Amygdala (tissue), 56 donors: ENCODE data around the gene LMTK2.

Source experiments
- DNase-seq, 56 donors: peaks; one replicate each; lab custom pipeline; 2025; lab: John Stamatoyannopoulos, UW

LMTK2 gene

GRCh38 chr7:98230746-98231471 lies 124.2 kb downstream of the LMTK2 start:
- DNase-seq: no peak

DNA sequence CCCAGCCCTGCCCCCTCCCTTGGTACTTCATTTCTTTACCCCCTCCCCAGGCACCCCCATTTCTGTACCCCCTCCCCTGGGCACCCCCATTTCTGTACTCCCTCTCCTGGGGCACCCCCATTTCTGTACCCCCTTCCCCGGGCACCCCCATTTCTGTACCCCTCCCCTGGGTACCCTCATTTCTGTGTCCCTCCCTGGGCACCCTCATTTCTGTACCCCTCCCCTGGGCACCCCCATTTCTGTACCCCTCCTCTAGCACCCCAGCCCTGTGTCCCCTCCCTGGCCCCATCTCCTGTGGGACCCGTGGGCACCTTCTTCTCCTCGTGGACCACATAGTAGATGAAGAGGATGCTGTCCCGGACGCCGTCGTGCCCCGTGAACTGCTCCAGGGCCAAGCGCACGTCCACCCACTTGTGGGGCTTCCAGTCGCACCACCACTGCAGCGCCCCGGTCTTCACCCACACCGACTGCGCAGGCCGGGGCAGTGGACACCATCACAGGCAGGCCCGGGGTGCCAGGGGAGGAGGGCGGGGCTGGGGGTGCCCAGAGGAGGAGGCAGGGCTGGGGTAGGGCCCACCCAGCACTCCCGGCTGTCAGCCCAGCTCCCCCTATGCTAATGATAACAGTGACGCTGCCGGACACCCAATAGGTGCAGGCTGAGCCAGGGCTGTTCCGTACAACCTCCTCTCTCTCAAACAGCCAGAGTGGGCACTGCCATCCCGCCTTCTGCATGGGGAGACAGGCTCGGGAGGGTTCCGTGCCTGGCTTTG lies 125.0 kb downstream of the LMTK2 start:
- no peak for DNase-seq

DNA sequence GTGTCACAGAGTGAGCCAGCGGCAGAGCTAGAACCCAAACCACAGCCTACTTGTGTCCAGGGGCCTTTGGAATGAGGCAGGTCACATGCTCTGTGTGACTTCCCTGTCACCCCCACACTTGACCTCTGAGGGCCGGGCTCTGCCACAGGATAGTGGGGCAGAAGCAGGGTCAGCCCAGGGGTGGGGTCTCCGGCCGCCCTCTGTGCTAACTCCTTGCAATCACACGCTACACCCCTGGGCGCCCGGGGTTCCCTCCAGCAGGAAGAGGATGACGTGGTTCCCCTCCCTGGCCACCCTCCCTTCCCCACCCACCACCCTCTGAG lies 125.6 kb downstream of the LMTK2 start:
- DNase-seq: no peak

GRCh38 chr7:98232799-98233198 lies 126.1 kb downstream of the LMTK2 start:
- no peak for DNase-seq

DNA sequence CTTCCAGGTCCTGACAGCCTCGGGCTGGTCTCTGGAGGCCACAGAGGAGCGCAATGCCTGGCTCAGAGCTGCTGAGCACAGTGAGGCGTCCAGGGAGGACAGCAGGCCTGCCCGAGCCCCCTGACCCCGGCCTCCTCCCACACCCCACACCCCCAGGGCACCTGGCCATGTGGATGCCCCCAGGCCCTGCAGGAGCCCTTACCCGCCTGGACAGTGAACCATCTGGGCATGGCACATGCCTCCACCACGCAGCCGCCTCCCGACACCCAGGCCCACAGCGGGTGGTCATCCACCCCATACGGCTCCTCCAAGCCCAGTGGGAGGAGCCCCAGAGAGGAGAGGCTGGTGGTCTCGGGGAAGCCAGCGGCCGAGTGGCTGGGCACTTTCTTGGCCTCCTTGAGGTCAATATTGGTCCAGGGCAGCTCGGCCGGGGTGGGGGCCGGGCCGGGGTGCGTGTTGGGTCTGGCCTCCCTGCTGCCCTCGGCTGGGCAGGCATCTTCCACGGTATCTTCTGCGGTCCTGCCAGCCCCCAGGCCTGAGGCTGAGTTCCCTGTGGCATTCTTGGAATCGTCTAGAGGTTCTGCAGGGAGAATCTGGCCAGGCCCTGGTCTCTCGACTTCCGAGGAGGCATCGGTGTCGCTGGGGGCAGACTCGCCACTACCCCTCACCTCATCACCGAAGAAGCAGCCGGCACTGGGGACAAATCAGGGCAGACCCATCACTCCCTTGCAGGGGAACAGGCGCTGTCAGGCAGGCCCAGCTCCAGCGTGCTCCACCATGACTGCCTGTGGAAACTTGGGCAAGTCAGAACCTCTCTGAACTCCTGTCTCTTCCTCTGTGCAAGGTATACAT lies 126.8 kb downstream of the LMTK2 start:
- no peak for DNase-seq

DNA sequence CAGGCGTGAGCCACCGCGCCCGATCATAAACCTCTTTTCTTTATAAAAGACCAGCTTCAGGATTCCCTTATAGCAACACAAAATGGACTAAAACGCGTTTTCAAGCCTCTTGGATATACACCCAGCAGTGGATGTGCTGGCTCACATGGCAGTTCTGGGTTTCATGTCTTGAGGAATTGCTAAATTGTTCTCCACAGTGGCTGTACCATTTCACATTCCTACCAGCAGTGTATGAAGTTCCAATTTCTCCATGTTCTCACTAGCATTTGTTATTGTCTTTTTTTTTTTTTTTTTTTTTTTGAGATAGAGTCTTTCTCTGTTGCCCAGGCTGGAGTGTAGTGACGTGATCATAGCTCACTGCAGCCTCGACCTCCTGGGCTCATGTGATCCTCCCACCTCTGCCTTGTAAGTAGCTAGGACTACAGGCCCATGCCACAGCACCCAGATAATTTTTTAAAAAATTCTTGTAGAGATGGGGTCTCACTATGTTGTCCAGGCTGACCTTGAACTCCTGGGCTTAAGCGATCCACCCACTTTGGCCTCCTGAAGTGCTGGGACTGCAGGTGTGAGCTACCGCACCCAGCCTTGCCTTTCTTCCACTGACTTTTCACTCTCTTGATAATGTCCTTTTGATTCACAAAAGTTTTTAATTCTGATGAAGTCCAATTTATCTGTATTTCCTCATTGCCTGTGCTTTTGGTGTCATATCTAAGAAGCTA lies 127.9 kb downstream of the LMTK2 start:
- no peak for DNase-seq

DNA sequence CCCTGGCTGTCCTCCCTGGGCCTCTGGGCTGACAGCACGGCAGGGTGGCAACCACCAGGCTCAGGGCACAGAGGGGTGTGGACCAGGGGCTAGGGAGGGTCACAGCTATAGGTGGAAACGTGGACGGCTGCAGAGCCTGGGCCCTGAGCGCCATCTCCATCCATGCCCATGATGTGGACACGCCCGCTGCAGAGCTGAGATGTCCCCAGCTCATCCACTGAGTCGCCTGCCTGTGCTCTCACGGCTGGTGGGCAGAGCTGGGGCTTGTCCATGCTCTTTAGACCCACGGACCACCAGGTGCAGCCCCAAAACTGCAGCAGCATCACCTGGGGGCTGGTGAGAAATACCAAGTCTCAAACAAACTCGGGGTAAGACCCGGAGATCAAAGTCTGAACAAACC lies 129.2 kb downstream of the LMTK2 start:
- no peak for DNase-seq

- no peak for DNase-seq
Measured at GRCh38 chr7:98236355-98237185, 129.9 kb downstream of the LMTK2 start.

DNA sequence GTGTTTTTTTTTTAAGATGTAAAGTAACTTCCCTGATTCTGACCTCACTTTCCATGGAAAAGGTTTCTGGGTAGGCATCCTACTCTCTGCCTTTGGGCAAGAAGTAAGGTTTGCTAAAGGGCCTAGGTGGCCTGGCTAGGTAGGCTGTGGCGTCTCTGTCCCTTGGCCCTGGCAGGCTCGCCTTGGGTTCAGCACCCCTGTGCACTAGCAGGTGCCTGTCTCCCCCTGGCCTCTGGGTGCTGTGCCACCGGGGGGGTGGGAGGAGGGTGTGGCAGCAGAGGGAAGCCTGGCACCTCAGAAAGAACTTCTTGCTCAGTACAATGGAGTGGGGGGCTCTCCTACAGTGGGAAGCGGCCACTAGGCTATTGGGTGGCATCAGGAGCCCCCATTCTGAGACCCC lies 131.4 kb downstream of the LMTK2 start:
- DNase-seq: no peak

GRCh38 chr7:98238976-98239375 lies 132.3 kb downstream of the LMTK2 start:
- no peak for DNase-seq

GRCh38 chr7:98240961-98241673 lies 134.5 kb downstream of the LMTK2 start:
- peak in 24 of 56 donors; percentile 2 to 54 (median 20) for DNase-seq

- no peak for DNase-seq
Measured at GRCh38 chr7:98241674-98242241, 135.1 kb downstream of the LMTK2 start.

- no peak for DNase-seq
Measured at GRCh38 chr7:98242342-98242741, 135.7 kb downstream of the LMTK2 start.

DNA sequence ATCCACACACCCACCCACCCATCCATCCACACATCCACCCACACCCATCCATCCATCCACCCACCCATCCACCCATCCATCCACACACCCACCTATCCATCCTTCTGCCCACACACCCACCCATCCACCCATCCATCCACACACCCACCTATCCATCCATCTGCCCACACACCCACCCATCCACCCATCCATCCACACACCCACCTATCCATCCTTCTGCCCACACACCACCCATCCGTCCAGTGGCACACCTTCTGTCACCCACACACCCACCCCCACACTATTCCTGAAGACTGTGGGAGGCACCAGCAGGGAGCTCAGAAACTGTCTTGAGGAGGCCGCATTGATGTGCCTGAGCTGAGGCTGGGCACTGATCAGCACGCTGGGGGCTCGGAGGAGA lies 136.3 kb downstream of the LMTK2 start:
- no peak for DNase-seq

GRCh38 chr7:98244871-98245270 lies 138.2 kb downstream of the LMTK2 start:
- DNase-seq: no peak

DNA sequence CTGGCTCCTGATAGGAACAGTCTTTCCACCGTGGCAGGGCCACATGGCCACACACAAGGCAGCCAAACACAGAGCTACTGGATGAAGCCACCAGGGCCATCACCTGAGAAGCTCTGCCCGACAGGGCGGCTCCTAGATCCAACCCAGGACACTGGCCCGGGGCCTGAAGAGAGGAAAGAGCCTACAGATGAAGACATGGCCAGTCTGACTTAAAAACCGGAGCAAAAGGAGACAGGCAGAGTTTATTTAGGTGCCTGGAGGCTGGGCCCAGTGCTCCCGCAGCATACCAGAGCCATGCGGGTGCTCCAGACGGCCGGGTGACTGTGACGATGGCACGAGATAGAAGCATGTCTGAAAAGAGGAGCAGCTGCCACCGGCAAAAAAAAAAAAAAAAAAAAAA lies 141.5 kb downstream of the LMTK2 start:
- no peak for DNase-seq

- no peak for DNase-seq
Measured at GRCh38 chr7:98249106-98249505, 142.4 kb downstream of the LMTK2 start.

DNA sequence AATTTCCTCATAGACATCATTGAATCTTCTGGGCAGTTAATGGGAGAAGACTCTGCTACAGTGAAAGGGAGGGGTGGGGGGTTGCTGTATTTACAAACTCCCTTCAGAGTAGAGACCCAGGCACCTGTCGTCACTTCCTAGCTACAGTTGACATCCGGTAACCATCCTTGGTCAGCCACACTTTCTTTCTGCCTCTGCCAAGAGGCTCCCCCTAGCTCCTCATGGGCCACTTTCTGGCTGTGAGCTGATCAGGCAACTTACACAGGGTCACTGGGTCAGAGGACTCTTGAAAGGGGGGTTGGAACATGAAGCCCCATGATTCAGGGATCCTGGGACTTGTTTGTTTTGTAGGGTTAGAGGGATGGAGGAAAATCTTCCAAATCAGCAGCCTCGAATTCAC lies 144.1 kb downstream of the LMTK2 start:
- no peak for DNase-seq

- DNase-seq: peak in 3 of 56 donors; percentile 7 to 38 (median 21)
Measured at GRCh38 chr7:98251231-98251600, 144.6 kb downstream of the LMTK2 start.
